Measurements from ENCODE around the gene PROSER3.
"Not testable (repeated sequence)": the region's sequence is repeated elsewhere in the genome, so short reads cannot be mapped to it uniquely, and the experiment has no call there.

PROSER3 gene

GRCh38 chr19:35722461-35722860 is 35.5 kb upstream of the PROSER3 start:
- in situ Hi-C loops (cut with MboI; ENCODE audit: low sequenced_read_pairs), result no loop called here

GRCh38 chr19:35722897-35723296 is 35.1 kb upstream of the PROSER3 start:
- in situ Hi-C loops (cut with MboI; ENCODE audit: low sequenced_read_pairs), result no loop called here

- in situ Hi-C loops (cut with MboI; ENCODE audit: low sequenced_read_pairs), result no loop called here
Observed at GRCh38 chr19:35723671-35724070, 34.3 kb upstream of the PROSER3 start.

GRCh38 chr19:35724132-35724531 is 33.8 kb upstream of the PROSER3 start:
- in situ Hi-C loops (cut with MboI; ENCODE audit: low sequenced_read_pairs), result not testable (repeated sequence)

GRCh38 chr19:35724560-35724959 is 33.4 kb upstream of the PROSER3 start:
- in situ Hi-C loops (cut with MboI; ENCODE audit: low sequenced_read_pairs), result no loop called here

GRCh38 chr19:35725216-35725861 is 32.6 kb upstream of the PROSER3 start:
- in situ Hi-C loops (cut with MboI; ENCODE audit: low sequenced_read_pairs), result no loop called here

GRCh38 chr19:35727053-35727955 is 30.7 kb upstream of the PROSER3 start:
- in situ Hi-C loops (cut with MboI; ENCODE audit: low sequenced_read_pairs), result no loop called here

- in situ Hi-C loops (cut with MboI; ENCODE audit: low sequenced_read_pairs), result no loop called here
Observed at GRCh38 chr19:35727956-35728706, 29.8 kb upstream of the PROSER3 start.

GRCh38 chr19:35729021-35729420 is 29.0 kb upstream of the PROSER3 start:
- in situ Hi-C loops (cut with MboI; ENCODE audit: low sequenced_read_pairs), result no loop called here

- in situ Hi-C loops (cut with MboI; ENCODE audit: low sequenced_read_pairs), result no loop called here
Observed at GRCh38 chr19:35729763-35730162, 28.2 kb upstream of the PROSER3 start.

GRCh38 chr19:35730326-35730725 is 27.6 kb upstream of the PROSER3 start:
- in situ Hi-C loops (cut with MboI; ENCODE audit: low sequenced_read_pairs), result no loop called here

- in situ Hi-C loops (cut with MboI; ENCODE audit: low sequenced_read_pairs), result no loop called here
Observed at GRCh38 chr19:35731353-35731752, 26.6 kb upstream of the PROSER3 start.

- in situ Hi-C loops (cut with MboI; ENCODE audit: low sequenced_read_pairs), result no loop called here
Observed at GRCh38 chr19:35731779-35732405, 26.1 kb upstream of the PROSER3 start.

- in situ Hi-C loops (cut with MboI; ENCODE audit: low sequenced_read_pairs), result no loop called here
Observed at GRCh38 chr19:35732540-35733179, 25.3 kb upstream of the PROSER3 start.

- in situ Hi-C loops (cut with MboI; ENCODE audit: low sequenced_read_pairs), result no loop called here
Observed at GRCh38 chr19:35733180-35734125, 24.5 kb upstream of the PROSER3 start.

GRCh38 chr19:35734273-35734672 is 23.7 kb upstream of the PROSER3 start:
- in situ Hi-C loops (cut with MboI; ENCODE audit: low sequenced_read_pairs), result no loop called here

GRCh38 chr19:35734889-35735288 is 23.1 kb upstream of the PROSER3 start:
- in situ Hi-C loops (cut with MboI; ENCODE audit: low sequenced_read_pairs), result no loop called here

- in situ Hi-C loops (cut with MboI; ENCODE audit: low sequenced_read_pairs), result no loop called here
Observed at GRCh38 chr19:35736913-35737886, 20.8 kb upstream of the PROSER3 start.

Data from hTERT RPE-1 (cell line).